C4-2B (cell line): ENCODE measurements around the gene ARHGEF12.

Source experiments
- H3K27ac ChIP-seq: fragments of 450-650 bp; 2 replicates; pipeline ENCODE4 v1.5.1; 2017
- ZFX ChIP-seq: fragments of 450-650 bp; IDR thresholded peaks from 2 replicates; pipeline ENCODE4 v1.6.1; 2017
- TF ChIP-seq, protein P1 (sequence below): fragments of 450-650 bp; conservative IDR thresholded peaks from 2 replicates; pipeline ENCODE4 v1.5.1; 2017; ENCODE audit warnings: mild to moderate bottlenecking

ARHGEF12 gene

GRCh38 chr11:120386774-120387371 is 50.7 kb downstream of the ARHGEF12 start:
- TF ChIP-seq, protein P1, sequence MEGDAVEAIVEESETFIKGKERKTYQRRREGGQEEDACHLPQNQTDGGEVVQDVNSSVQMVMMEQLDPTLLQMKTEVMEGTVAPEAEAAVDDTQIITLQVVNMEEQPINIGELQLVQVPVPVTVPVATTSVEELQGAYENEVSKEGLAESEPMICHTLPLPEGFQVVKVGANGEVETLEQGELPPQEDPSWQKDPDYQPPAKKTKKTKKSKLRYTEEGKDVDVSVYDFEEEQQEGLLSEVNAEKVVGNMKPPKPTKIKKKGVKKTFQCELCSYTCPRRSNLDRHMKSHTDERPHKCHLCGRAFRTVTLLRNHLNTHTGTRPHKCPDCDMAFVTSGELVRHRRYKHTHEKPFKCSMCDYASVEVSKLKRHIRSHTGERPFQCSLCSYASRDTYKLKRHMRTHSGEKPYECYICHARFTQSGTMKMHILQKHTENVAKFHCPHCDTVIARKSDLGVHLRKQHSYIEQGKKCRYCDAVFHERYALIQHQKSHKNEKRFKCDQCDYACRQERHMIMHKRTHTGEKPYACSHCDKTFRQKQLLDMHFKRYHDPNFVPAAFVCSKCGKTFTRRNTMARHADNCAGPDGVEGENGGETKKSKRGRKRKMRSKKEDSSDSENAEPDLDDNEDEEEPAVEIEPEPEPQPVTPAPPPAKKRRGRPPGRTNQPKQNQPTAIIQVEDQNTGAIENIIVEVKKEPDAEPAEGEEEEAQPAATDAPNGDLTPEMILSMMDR: no peak
- no peak for TF ChIP-seq ZFX
- H3K27ac ChIP-seq: no peak overlapping the region

- H3K27ac ChIP-seq: no peak overlapping the region
- TF ChIP-seq, protein P1: no peak
- TF ChIP-seq ZFX: no peak
Observed at GRCh38 chr11:120388261-120388660, 52.0 kb downstream of the ARHGEF12 start.

- TF ChIP-seq ZFX: no peak
- TF ChIP-seq, protein P1: no peak
- no peak overlapping the region for H3K27ac ChIP-seq
Observed at GRCh38 chr11:120389693-120390584, 53.7 kb downstream of the ARHGEF12 start.

- TF ChIP-seq ZFX: no peak
- TF ChIP-seq, protein P1: no peak
- H3K27ac ChIP-seq: no peak overlapping the region
Observed at GRCh38 chr11:120390585-120390922, 54.3 kb downstream of the ARHGEF12 start.

- no peak for TF ChIP-seq ZFX
- TF ChIP-seq, protein P1: no peak
- H3K27ac ChIP-seq: no peak overlapping the region
Observed at GRCh38 chr11:120391292-120391691, 55.1 kb downstream of the ARHGEF12 start.

DNA sequence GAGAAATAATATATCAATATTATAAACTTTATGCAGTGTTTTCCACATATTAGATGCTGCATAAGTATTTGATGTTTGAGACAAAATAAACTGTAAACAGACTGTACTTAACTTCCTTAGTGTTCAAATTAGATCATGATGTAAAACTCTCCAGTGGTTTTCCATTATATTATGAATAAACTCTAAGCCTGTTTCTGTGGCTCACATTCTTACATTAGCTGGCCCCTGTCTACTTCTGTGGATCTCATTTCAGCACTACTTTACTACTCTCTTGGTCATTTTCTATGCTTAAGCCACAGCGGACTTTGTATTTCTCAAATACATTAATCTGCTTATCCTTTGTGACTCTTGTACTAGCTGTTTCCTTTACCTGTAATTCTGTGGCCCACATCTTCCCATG is 55.6 kb downstream of the ARHGEF12 start:
- TF ChIP-seq ZFX: no peak
- TF ChIP-seq, protein P1: no peak
- no peak overlapping the region for H3K27ac ChIP-seq

DNA sequence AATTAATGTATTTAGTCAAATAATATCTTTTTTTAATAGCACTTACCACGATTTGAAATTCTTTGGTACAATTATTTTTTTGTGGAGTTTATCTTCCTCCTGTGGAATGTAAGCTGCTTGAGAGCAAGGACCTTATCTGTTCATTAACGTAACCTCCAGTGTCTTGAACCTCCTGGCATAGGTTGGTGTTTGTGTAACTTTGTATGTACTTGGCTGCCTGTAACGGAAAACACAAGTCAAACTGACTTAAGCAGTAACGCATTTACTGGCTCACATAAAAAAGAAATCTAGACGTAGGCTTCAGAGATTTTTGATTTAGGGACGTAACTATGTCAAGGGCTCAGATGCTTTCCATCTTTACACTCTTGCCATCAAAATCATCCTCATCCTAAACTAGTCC is 56.1 kb downstream of the ARHGEF12 start:
- H3K27ac ChIP-seq: no peak overlapping the region
- TF ChIP-seq, protein P1: no peak
- no peak for TF ChIP-seq ZFX
